Nephron (organoid): ENCODE measurements around the gene SEMA3E.
A peak's percentile ranks its signal among the peaks of the same experiment; 100 is the strongest.

Experiments used
- H3K27ac Mint-ChIP-seq, 3 experiments: 2 replicates each; pipeline ENCODE4 v1.8.0; 2020; ENCODE audit warnings: mixed read lengths in 3 of 3, mild to moderate bottlenecking in 2 of 3, moderate library complexity in 1 of 3
- H3K27me3 Mint-ChIP-seq: 2 replicates; pipeline ENCODE4 v1.8.0; 2021; ENCODE audit warnings: low read depth, mild to moderate bottlenecking, moderate library complexity, mixed read lengths
- H3K36me3 Mint-ChIP-seq: 2 replicates; pipeline ENCODE4 v1.8.0; 2020; ENCODE audit warnings: low read depth, mixed read lengths
- H3K4me1 Mint-ChIP-seq: 2 replicates; pipeline ENCODE4 v1.8.0; 2020; ENCODE audit warnings: mixed read lengths
- H3K4me3 Mint-ChIP-seq, 3 experiments: 2 replicates each; pipeline ENCODE4 v1.8.0; 2020; ENCODE audit warnings: mild to moderate bottlenecking in 3 of 3, mixed read lengths in 3 of 3, moderate library complexity in 2 of 3
- H3K9me3 Mint-ChIP-seq: 2 replicates; pipeline ENCODE4 v1.8.0; 2020; ENCODE audit warnings: mixed read lengths
- CTCF ChIP-seq, 3 experiments: fragments of 200-600 bp; sonication (generic); IDR thresholded peaks; one replicate each; pipeline ENCODE4 v1.5.0; 2021; ENCODE audit warnings: antibody characterized with exemption in 3 of 3; ENCODE audit not compliant: unreplicated experiment in 3 of 3

Gene SEMA3E

GRCh38 chr7:83547526-83547925 is 101.4 kb downstream of the SEMA3E start:
- H3K4me3 Mint-ChIP-seq, result no peak overlapping the region
- H3K4me1 Mint-ChIP-seq, result peaks cover 12% of the 10 kb centered on the region
- H3K9me3 Mint-ChIP-seq, result no peaks in the 10 kb centered on the region
- no peaks in the 10 kb centered on the region for H3K36me3 Mint-ChIP-seq
- no peak for TF ChIP-seq CTCF (IDR thresholded peaks at IDR 0.05; ENCODE audit: unreplicated experiment in 3 of 3)
- H3K27ac Mint-ChIP-seq, result peak overlapping the region; percentile 58 to 92 (median 61)
- H3K27me3 Mint-ChIP-seq, result no peaks in the 10 kb centered on the region

- no peaks in the 10 kb centered on the region for H3K36me3 Mint-ChIP-seq
- H3K4me3 Mint-ChIP-seq, result no peak overlapping the region
- H3K27me3 Mint-ChIP-seq, result no peaks in the 10 kb centered on the region
- peaks cover 12% of the 10 kb centered on the region for H3K4me1 Mint-ChIP-seq
- H3K9me3 Mint-ChIP-seq, result no peaks in the 10 kb centered on the region
- no peak for TF ChIP-seq CTCF (IDR thresholded peaks at IDR 0.05; ENCODE audit: unreplicated experiment in 3 of 3)
- no peak overlapping the region for H3K27ac Mint-ChIP-seq
Observed at GRCh38 chr7:83546586-83546985, 102.4 kb downstream of the SEMA3E start.

DNA sequence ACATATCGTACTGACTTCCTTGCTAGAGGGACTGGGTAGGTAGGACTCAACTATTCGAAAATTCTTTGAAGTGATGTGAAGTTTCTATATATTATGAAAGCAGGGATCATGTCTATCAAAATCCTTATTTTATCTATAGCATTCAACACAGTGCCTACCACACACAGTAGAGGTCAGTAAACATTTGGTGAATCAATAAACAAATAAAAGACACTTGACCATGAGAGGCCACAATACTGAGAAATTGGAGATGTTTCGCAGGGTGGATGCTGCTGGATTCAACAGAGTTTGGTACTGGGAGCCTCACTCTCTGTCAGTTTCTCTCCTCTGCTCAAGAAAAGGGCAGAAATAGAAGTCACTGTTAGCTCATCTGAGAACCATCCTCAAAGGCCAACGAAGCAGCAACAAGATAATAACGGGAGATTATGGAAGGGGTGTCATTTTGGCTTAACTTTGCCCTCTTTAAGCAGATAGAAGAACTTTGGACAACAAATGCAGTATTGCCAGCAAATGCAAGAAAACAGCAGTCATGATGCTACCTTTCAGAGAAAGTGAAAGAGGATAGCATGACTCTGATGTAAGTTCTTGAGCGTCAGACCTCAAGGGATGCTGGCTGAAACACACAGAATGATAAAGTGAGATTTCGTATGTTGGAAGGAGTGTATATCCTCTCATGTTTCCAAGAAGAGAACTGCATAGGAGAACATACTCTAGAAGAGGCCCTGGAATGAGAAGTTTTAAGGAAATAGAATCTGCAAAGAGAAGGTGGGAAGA is 107.6 kb downstream of the SEMA3E start:
- Mint-ChIP-seq H3K4me1 (no peaks in the 10 kb centered on the region), H3K27ac (no peak overlapping the region), H3K9me3 (no peaks in the 10 kb centered on the region), H3K27me3 (no peaks in the 10 kb centered on the region), H3K4me3 (no peak overlapping the region), H3K36me3 (no peaks in the 10 kb centered on the region)
- no peak for TF ChIP-seq CTCF (IDR thresholded peaks at IDR 0.05; ENCODE audit: unreplicated experiment in 3 of 3)

GRCh38 chr7:83534488-83534887 is 114.5 kb downstream of the SEMA3E start:
- Mint-ChIP-seq H3K4me1 (no peaks in the 10 kb centered on the region), H3K27ac (no peak overlapping the region), H3K36me3 (no peaks in the 10 kb centered on the region), H3K9me3 (no peaks in the 10 kb centered on the region), H3K27me3 (no peaks in the 10 kb centered on the region), H3K4me3 (no peak overlapping the region)
- no peak for TF ChIP-seq CTCF (IDR thresholded peaks at IDR 0.05; ENCODE audit: unreplicated experiment in 3 of 3)

DNA sequence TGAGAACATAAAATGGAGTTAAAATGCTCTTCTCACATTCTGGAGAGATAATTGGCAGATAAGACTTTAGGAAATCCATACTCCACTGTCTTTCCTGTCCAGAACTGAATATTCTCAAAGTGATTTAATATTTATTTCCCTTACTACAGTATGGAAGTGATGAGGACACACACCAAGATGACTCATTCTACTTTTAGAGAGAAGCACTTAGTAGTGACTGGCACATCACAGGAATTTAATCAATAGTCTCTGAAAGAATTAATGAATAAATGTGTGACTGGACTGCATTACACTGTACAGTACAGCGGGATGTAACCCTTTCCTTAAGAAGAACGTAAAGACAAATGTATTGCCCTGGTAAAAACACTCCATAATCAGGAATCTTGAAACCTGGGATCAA is 116.7 kb downstream of the SEMA3E start:
- H3K4me1 Mint-ChIP-seq, result no peaks in the 10 kb centered on the region
- no peaks in the 10 kb centered on the region for H3K36me3 Mint-ChIP-seq
- no peak overlapping the region for H3K4me3 Mint-ChIP-seq
- TF ChIP-seq CTCF (IDR thresholded peaks at IDR 0.05; ENCODE audit: unreplicated experiment in 3 of 3), result no peak
- no peaks in the 10 kb centered on the region for H3K9me3 Mint-ChIP-seq
- H3K27me3 Mint-ChIP-seq, result no peaks in the 10 kb centered on the region
- no peak overlapping the region for H3K27ac Mint-ChIP-seq

GRCh38 chr7:83531766-83532165 is 117.2 kb downstream of the SEMA3E start:
- H3K36me3 Mint-ChIP-seq, result no peaks in the 10 kb centered on the region
- H3K27me3 Mint-ChIP-seq, result no peaks in the 10 kb centered on the region
- no peak overlapping the region for H3K4me3 Mint-ChIP-seq
- no peak for TF ChIP-seq CTCF (IDR thresholded peaks at IDR 0.05; ENCODE audit: unreplicated experiment in 3 of 3)
- no peak overlapping the region for H3K27ac Mint-ChIP-seq
- H3K4me1 Mint-ChIP-seq, result no peaks in the 10 kb centered on the region
- H3K9me3 Mint-ChIP-seq, result no peaks in the 10 kb centered on the region
